NCI-H2196 treated with DMSO at 0.1 percent for 48 hours (cell line): ENCODE results near the gene CENPV.
"Not testable (repeated sequence)": the region's sequence is repeated elsewhere in the genome, so short reads cannot be mapped to it uniquely, and the experiment has no call there.

Source experiments
- DNase-seq: peaks from one replicate; lab custom pipeline; 2025; ENCODE audit not compliant: unreplicated experiment; lab: John Stamatoyannopoulos, UW

CENPV gene

DNA sequence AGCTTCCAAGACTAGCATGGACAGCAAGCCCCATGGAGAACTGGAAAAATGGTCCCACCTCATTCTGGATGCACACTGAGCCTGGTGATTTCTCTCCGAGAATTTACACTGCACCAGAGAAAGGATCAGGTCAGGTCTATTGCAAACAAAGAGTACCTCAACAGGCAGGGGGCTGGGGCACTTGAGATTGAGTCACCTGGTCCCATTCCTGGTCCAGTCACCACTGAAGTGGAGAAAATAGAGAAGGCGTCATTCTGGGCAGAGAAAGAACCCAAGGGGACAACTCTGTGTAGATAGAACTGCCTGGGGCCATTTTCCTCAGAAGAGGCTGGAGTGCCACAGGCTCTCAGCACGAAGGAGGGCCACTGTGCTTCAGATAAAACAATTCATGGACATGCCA lies 38.4 kb downstream of the CENPV start:
- no peak for DNase-seq

- DNase-seq: no peak
These were observed 39.1 kb downstream of the CENPV start for GRCh38 chr17:16314189-16314588.

- no peak for DNase-seq
These were observed 39.9 kb downstream of the CENPV start for GRCh38 chr17:16313139-16314090.

- DNase-seq: not testable (repeated sequence)
These were observed 41.2 kb downstream of the CENPV start for GRCh38 chr17:16312061-16312460.

- no peak for DNase-seq
These were observed 47.1 kb downstream of the CENPV start for GRCh38 chr17:16306211-16306610.

GRCh38 chr17:16304830-16305229 lies 48.4 kb downstream of the CENPV start:
- DNase-seq: no peak

- DNase-seq: no peak
These were observed 50.4 kb downstream of the CENPV start for GRCh38 chr17:16302856-16303255.

- DNase-seq: no peak
These were observed 51.1 kb downstream of the CENPV start for GRCh38 chr17:16301963-16302855.

DNA sequence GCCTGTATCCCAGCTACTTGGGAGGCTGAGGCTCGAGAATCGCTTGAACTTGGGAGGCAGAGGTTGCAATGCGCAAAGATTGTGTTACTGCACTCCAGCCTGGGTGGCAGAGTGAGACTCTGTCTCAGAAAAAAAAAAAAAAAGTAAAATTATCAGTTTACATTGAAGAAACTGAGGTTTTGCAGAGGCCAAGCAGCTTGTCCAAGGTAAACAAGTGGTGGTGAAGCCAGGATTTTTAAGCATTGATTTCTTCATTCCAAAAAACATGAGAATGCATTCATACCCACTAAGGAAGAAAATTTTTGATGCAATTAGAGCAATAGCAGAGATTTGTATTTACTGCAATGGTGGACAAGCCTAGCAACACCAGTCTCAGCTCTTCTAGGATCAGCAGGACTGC lies 52.7 kb downstream of the CENPV start:
- no peak for DNase-seq

DNA sequence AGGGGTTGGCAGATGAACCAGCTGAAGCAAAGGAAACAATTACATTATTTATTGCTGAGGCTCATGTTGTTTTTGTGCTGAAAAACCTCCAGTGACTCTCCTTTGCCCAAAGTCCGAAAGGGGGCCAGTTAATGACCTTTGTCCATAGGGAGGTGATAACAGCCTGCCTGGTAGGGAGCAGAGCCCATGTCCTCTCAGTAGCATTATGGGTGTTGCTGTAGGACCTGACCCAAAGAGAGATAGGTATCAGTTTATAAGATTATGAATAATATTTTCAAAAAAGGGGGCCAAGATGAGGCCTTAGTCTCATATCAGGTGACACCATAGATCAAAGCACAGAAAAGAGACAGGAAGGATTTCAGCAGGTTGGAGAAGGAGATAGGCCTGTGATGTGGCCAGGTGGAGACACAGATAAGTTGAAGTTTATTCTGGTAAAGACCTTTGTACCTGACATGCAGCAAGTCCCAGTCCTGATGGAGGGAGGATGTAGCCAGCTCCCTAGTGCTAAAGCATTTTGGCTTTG lies 55.1 kb downstream of the CENPV start:
- DNase-seq: no peak

GRCh38 chr17:16297367-16298139 lies 55.7 kb downstream of the CENPV start:
- no peak for DNase-seq

DNA sequence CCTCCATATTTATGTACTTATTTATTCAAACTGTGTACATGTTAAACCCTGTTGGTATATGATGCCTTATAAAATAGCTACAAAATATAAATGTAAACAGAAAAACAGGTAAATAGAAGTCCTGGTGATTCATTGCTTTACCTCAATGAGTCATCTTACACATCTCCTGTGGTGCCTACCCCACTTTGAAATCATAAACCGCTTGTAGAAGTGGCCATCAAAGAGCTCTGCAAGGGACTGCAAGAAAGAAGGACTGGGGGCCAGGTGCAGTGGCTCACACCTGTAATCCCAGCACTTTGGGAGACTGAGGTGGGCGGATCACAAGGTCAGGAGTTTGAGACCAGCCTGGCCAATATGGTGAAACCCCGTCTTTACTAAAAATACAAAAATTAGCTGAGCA lies 57.2 kb downstream of the CENPV start:
- DNase-seq: not testable (repeated sequence)

DNA sequence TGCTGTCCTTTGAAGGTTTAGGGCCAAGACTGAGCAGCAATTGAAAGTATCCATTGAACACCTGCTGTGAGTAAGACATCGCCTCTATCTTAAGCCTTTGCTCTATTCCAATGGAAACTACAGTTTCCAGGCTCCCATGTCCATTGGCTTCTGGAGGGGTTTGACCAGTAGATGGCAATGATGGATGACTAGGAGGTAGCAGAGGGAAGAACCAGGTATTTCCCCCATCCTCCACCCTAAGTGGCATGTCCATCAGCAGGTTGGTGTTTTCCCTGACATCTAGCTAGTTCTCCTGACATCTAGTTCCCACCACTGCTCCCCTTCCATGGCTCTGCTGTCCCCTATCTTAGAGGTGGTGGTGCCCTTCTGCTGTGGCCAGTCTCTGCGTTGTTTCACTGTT lies 58.7 kb downstream of the CENPV start:
- DNase-seq: no peak

GRCh38 chr17:16293931-16294330 lies 59.3 kb downstream of the CENPV start:
- DNase-seq: no peak
